GM21576 (cell line): ENCODE measurements around the gene LY6G6F.

Experiments
- ATAC-seq: cut with Tn5 transposase; IDR thresholded peaks from one replicate; pipeline ENCODE4 v1.9.1; 2021; ENCODE audit warnings: mild to moderate bottlenecking, moderate library complexity; ENCODE audit not compliant: unreplicated experiment

Gene LY6G6F

DNA sequence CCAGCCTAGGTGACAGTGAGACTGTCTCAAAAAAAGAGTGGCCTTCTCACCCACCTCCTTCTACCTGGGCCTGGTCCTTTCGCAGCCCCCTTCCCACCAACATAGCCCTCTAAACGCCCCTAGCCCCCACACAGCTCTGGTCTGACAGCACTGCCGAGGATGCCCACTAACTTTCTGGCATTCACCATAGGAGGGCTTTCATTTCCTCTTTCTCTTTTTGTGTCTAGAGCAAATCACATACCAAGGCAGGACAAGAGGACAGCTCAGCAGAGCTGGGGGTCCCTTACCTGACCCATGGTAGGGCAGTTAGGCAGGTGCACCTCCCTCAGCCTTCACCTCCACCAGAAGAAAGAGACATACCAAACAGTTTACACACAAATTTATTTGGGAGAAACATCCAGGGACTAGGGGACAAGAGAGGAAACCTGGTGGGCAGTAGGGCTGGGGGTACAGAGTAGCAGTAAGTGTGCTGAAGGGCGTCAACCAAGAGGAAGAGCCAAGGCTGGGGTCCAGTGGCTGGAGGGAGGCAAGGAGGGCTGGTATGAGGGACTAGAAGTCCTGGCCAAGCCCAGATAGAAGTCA, 30.3 kb upstream of the LY6G6F start:
- ATAC-seq, result no peak

DNA sequence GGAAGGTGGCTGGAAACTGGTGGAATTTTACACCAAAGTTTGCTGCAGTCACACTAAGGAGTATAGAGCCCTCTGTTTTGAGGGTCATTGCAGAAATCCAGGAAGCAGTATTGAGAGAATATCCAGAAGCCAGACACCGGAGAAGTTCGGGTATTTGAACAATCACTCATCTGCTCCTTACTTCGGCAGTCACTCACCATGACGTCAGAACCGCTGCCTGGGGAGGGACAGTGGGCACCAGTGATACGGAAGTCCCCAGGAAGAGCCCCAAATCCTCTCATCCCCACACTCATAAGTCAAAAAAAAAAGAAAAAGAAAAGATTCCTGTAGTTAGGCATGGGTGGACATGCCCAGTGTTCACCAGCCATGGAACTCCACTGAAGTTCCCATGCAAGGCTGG, 29.8 kb upstream of the LY6G6F start:
- no peak for ATAC-seq

DNA sequence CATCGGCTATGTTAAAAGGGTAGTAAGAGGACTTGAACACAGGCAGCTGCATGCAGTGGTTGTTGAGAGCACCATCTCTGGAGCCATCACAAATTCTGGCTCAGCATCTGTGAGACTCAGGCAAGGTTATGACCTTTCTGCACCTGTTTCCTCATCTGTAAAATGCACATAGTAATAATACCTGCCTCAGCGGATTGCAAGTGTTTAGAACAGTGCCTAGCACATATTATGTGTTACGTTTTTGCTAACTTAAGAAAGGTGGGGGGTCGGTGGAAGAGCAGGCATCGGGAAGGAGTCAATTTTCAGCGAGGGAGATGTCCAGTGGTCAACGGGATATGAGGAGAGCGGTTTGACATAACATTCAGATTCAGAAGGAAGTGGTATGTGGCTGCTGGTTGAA, 28.7 kb upstream of the LY6G6F start:
- ATAC-seq, result no peak

- ATAC-seq, result no peak
These were observed 26.2 kb upstream of the LY6G6F start, which contains the start of gene LY6G5C for GRCh38 chr6:31680226-31681134. LY6G5C (minus strand) TSS chr6:31681067; CDS start chr6:31680373, 694 bp downstream.

- ATAC-seq, result no peak
These were observed 25.5 kb upstream of the LY6G6F start for GRCh38 chr6:31681135-31681671.

- ATAC-seq, result no peak
These were observed 23.1 kb upstream of the LY6G6F start for GRCh38 chr6:31683591-31683990.

GRCh38 chr6:31686483-31686882, 20.2 kb upstream of the LY6G6F start:
- no peak for ATAC-seq

DNA sequence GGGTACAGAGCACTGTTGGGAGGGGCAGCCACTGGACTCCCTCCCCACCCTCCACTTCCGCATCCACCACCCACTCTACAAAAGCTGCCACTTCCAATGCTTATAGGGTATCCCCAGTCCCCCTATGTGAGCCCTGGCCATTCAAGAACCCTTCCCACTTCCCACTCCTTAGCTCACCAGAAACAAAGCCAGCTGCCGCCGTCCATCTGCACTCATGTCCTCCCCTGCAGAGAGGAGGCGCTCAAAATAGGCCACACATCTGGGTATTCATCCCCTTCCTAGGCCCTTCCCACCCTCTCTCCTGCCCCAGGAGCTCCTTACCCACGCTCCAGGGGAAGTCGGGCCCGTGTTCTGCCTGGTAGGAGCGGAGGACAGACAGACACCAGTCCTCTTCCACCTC, 19.3 kb upstream of the LY6G6F start:
- no peak for ATAC-seq

- ATAC-seq, result no peak
These were observed 18.6 kb upstream of the LY6G6F start for GRCh38 chr6:31687860-31688693.

DNA sequence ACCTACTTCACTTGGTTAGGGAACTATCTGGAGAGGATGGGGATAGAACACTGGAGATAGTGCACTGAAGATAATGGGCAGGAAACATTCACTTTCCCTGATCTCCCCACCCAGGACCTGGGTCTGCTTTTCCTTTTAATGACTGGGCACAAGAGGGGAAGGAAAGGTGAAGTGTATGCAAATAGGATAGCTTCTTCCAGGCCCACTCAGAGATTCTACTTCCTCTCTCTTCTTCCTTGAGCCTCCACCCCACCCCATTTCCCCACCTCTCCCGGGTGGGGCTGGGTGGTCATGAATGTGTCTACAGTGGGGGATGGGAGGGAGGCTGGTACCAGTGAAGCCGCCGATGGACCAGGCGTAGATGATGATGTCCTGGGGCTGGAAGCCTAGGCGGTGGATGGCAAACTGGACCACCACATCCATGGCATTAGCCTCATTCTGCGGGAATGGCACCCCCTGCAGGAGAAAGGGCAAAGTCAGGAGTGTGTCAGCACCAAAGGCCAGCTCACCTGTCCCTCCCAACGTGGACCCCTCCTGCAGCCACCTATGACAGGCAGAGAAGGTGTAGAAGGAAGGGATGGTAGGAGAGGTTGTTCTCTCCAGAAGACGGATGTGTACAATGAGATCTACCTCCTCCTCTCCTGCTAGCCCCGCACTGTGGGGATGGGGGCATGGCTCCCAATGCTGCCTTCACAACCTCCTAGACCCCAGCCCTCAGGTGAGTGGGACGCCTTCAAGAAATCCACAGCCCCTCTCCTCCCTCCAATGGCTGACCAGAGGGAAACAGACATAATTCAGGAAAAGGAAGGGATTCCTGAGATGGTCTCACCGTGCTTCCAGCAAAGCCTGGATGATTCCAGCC, 17.2 kb upstream of the LY6G6F start:
- ATAC-seq, result no peak

- no peak for ATAC-seq
These were observed 16.2 kb upstream of the LY6G6F start for GRCh38 chr6:31690231-31691077.

- no peak for ATAC-seq
These were observed 15.6 kb upstream of the LY6G6F start for GRCh38 chr6:31691078-31691463.

- no peak for ATAC-seq
These were observed 15.0 kb upstream of the LY6G6F start for GRCh38 chr6:31691564-31692108.

DNA sequence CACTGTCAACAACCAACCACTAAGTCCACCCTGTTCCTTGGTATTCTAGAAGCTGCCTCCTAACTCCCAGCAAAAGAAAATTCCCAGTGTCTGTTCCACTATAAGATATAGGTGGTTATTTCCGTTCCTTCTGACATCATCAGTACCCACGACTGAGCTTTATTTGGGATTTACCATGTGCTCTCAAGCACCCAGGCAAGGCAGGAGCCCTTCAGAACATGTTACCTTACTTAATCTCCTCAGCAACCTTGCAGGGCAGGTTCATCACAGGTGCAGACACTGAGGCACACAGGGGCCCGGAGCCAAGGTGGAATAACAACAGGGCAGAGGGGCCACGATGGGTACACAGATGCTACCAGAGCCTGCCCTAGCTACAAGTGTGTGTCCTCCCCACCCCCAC, 14.3 kb upstream of the LY6G6F start:
- ATAC-seq, result no peak

GRCh38 chr6:31692886-31693285, 13.8 kb upstream of the LY6G6F start:
- ATAC-seq, result no peak

DNA sequence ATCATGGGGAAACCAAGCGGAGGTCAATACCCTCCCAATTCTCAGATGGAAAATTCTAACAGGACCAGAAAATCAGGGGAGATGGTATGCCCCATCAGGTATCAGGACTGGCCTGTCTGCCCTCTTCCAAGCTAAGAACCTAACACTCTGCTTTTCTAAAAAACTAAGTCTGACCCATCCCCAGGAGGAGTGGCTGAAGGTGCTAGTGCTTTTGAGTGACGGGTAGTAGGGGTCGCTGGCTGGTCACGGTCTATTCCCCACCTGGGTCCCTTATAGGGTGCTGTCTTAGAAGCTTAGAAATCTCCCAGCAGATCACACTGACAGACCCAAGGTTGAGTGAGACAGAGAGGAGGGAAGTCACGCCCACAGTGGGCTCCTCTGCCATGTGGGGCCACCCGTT, 13.1 kb upstream of the LY6G6F start:
- no peak for ATAC-seq

DNA sequence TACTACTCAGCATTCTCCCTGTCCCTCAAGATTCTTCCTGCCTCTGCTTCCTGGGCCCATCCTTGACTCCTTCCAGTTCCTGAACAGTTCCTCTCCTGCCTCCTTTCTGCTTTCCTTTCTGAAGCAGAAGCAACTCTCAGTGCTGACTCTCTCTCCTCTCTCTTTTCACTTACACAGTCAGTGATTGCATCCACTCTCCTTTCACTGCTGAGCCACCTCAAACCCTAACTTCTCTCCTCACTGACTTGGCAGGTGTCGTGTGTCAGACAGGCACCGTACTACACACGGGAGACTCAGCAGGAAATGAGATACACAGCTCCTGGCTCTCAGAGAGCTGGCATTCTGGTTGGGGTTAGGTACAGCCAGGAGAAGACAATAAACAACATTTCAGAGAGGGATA, 9.1 kb upstream of the LY6G6F start:
- no peak for ATAC-seq

- no peak for ATAC-seq
These were observed 5.8 kb upstream of the LY6G6F start for GRCh38 chr6:31700740-31701401.
